GM13976 (cell line): ENCODE measurements around the gene HAPSTR1.

Experiments
- DNase-seq: peaks from one replicate; pipeline ENCODE4 v3.0.0; 2012; ENCODE audit warnings: low spot score
- in situ Hi-C: fragments of 300-500 bp; cut with MboI; formaldehyde crosslinking; loops from one replicate; pipeline ENCODE4 v1.12.0; 2022; ENCODE audit warnings: low sequenced_read_pairs, mixed read lengths, inconsistent platforms; ENCODE audit not compliant: unreplicated experiment
- TF ChIP-seq, protein P1 (sequence below): IDR thresholded peaks from 2 replicates; pipeline ENCODE4 v1.5.1; 2012; ENCODE audit warnings: borderline replicate concordance, mild to moderate bottlenecking; ENCODE audit not compliant: insufficient read depth; ENCODE audit errors: extremely low read depth, missing control alignments, control extremely low read depth

HAPSTR1 gene

DNA sequence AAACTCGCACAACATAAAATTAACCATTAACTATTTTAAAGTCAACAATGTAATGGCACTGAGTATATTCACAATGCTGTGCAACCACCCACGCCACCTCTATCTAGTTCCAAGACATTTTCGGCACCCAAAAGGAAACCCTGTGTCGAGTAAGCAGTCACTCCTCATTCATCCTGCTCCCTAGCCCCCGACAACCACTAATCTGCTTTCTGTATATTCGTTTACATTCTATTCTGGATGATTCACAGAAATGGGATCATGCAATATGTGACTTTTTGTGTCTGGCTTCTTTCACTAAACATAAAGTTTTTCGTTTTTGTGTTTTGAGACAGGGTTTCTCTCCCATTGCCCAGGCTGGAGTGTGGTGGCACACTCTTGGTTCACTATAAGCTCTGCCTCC lies 42.2 kb upstream of the HAPSTR1 start:
- no peak for DNase-seq
- in situ Hi-C loops: no loop called here
- TF ChIP-seq, protein P1, sequence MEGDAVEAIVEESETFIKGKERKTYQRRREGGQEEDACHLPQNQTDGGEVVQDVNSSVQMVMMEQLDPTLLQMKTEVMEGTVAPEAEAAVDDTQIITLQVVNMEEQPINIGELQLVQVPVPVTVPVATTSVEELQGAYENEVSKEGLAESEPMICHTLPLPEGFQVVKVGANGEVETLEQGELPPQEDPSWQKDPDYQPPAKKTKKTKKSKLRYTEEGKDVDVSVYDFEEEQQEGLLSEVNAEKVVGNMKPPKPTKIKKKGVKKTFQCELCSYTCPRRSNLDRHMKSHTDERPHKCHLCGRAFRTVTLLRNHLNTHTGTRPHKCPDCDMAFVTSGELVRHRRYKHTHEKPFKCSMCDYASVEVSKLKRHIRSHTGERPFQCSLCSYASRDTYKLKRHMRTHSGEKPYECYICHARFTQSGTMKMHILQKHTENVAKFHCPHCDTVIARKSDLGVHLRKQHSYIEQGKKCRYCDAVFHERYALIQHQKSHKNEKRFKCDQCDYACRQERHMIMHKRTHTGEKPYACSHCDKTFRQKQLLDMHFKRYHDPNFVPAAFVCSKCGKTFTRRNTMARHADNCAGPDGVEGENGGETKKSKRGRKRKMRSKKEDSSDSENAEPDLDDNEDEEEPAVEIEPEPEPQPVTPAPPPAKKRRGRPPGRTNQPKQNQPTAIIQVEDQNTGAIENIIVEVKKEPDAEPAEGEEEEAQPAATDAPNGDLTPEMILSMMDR: no peak

DNA sequence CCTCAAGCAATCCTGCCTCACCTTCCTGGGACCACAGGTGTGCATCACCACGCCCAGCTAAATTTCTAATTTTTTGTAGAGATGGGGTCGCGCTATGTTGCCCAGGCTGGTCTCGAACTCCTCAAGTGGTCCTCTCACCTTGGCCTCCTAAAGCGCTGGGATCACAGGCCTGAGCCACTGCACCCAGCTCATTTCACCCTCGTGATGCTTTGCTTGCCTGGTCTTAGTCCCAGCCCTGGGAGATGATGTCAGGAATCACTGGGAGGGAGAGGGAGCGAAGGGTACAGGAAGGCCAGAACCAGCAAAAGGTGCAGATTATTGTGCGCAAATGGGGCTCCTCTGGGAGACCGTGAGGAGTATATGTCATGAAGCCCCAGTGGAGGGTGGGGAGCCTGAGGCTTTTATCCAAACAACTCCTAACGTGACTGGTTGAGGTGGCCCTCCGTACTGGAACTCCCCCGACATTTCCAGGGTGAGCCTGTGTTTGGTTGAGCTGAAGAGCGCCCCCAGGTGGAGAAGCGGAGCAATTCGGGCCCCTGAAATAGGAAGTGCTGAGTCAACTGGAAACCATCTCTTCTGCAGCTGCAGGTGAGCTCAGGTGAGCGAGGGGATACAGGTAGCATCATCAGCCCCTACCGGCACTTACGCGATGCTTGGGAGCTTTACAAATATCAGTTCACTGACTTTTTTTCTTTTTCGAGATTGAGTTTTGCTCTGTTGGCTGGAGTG lies 41.2 kb upstream of the HAPSTR1 start:
- in situ Hi-C loops: no loop called here
- no peak for DNase-seq
- TF ChIP-seq, protein P1: peak; percentile 29

DNA sequence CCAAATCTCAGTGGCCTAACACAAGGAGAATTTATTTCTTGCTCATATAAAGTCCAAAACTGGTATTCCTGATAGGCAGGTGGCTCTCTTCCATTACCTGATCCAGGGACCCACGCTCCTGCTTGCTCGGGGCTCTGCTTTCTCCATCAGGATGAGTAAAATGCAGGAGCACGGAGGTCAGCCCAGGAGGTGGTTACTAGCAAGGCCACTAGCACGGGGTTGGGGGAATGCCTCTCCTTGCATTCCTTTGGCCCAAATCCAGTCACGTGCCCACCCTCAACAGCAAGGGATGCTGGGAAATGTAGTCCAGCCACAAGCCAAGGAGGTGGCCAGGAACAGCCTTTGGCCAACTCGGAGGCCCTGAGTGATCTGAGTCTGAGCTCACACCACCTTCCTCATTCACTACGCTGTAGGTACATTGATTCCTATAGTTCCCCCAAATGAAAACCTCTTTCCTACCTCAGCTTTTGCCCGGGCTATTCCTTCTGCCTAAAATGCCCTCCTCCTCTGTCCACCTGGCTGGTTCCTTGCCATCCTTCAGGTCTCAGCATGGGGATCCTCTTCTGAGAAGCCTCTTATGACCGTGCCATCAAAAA lies 38.3 kb upstream of the HAPSTR1 start:
- peak; percentile 44 for DNase-seq

DNA sequence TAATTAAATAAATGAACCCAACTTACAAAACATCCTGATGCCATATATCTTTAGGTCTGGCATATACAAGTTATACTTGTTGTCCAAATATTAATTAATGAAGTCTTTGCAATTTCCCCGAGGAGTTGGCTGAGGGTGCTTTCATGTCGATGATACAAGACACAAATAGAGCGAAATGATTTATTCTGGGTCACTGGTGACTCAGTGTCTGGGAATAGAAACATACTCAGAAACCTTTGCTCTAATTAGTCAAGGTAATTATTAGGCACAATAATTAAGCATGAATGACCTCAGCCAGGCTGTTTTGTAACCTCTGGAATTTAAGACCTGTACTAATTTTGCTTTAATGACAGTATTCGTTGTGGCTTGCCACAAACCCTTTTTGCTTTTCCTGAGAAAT lies 37.0 kb upstream of the HAPSTR1 start:
- no peak for DNase-seq
- in situ Hi-C loops: no loop called here
- TF ChIP-seq, protein P1: no peak

More for the DNA sequence above, 38.3 kb upstream of the HAPSTR1 start:
- in situ Hi-C loops: no loop called here
- TF ChIP-seq, protein P1: no peak

DNA sequence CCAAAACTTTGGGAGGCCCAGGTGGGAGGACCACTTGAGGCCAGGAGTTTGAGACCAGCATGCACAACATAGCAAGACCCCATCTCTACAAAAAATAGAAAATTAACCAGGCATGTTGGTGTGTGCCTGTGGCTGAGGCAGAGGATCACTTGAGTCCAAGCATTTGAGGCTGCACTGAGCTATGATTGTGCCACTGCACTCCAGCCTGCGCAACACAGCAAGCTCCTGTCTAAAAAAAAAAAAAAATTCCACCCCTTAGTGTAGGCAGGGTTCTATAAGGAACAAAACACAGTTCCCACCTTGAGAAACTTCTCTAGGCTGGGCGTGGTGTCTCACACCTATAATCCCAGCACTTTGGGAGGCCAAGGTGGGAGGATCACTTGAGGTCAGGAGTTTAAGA lies 36.3 kb upstream of the HAPSTR1 start:
- TF ChIP-seq, protein P1: no peak
- in situ Hi-C loops: no loop called here
- no peak for DNase-seq

DNA sequence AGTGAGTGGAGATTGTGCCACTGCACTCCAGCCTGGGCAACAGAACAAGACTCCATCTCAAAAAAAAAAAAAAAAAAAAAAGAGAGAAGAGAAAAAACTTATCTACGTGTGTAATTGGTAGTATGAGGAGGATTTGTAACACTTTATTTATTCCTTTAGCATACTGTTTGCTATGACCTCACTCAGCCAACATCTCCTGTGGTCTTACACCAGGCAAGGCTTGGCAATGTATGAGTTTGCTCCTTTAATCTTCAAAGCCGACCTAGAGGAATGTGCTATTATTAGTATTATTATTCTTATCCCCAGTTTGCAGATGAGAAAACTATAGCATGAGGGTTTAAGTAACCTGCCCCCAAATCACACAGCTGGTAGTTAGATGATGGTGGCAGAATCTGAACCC lies 35.8 kb upstream of the HAPSTR1 start:
- in situ Hi-C loops: no loop called here
- TF ChIP-seq, protein P1: no peak
- DNase-seq: no peak

DNA sequence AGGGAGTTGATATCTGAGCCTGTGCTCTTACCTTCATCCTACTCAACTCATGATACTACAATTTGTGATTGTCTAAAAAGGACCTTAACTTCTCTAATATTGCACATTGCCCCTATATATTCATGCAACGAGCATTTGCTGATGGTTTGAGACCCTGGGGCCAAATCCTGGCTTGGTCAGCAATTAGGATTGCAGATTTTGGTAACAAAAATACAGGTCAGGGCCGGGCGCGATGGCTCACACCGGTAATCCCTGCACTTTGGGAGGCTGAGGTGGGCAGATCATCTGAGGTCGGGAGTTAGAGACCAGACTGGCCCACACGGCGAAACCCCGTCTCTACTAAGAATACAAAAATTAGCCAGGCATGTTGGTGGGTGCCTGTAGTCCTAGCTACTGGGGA lies 35.4 kb upstream of the HAPSTR1 start:
- in situ Hi-C loops: no loop called here
- TF ChIP-seq, protein P1: no peak
- DNase-seq: no peak
